Uterus (tissue), 4 donors: ENCODE measurements around the gene PTPRN2. TPM values are rescaled to one million over a fixed set of nuclear protein-coding genes. Genes with fewer than 3 reads are reported as not detected.

Experiments used
- DNase-seq, 2 donors: peaks; one replicate each; pipeline ENCODE4 v3.0.0-alpha.2; 2019 to 2020
- H3K27ac ChIP-seq, 2 donors: fragments of 200-600 bp; sonication (generic); 1 replicate in 1 of 2; 2 replicates in 1 of 2; pipeline ENCODE4 v1.5.1; 2016 to 2018
- H3K27me3 ChIP-seq, 2 donors: fragments of 200-600 bp; sonication (generic); one replicate each; pipeline ENCODE4 v1.5.1; 2018 to 2019; ENCODE audit warnings: control low read depth in 1 of 2
- H3K36me3 ChIP-seq, 2 donors: fragments of 200-600 bp; sonication (generic); one replicate each; pipeline ENCODE4 v1.5.1; 2019; ENCODE audit warnings: control low read depth in 1 of 2
- H3K4me1 ChIP-seq, 2 donors: fragments of 200-600 bp; sonication (generic); one replicate each; pipeline ENCODE4 v1.5.1; 2018 to 2019; ENCODE audit warnings: control low read depth in 1 of 2
- H3K4me3 ChIP-seq, 2 donors: fragments of 200-600 bp; sonication (generic); 1 replicate in 1 of 2; 2 replicates in 1 of 2; pipeline ENCODE4 v1.5.1; 2018 to 2019; ENCODE audit warnings: mild to moderate bottlenecking in 1 of 2
- H3K9me3 ChIP-seq, 2 donors: fragments of 200-600 bp; sonication (generic); one replicate each; pipeline ENCODE4 v1.5.1; 2019; ENCODE audit warnings: control low read depth in 1 of 2
- CTCF ChIP-seq, 4 experiments: fragments of 200-600 bp in 2 of 4; fragments of 450-650 bp in 2 of 4; sonication (generic) in 2 of 4; IDR thresholded peaks; one replicate each; pipeline ENCODE4 v1.5.1; 2016 to 2019; ENCODE audit warnings: antibody characterized with exemption in 4 of 4, mild to moderate bottlenecking in 2 of 4, moderate library complexity in 1 of 4
- POLR2A ChIP-seq, 2 donors: fragments of 450-650 bp; IDR thresholded peaks; one replicate each; pipeline ENCODE4 v1.6.1; 2016; ENCODE audit warnings: antibody characterized with exemption in 2 of 2, mild to moderate bottlenecking in 1 of 2, moderate library complexity in 1 of 2
- intact Hi-C: fragments of 100-400 bp; cut with DNase I; formaldehyde crosslinking; loops from one replicate; pipeline ENCODE4 v1.15.1; 2023; ENCODE audit warnings: low total_unique reads
- total RNA-seq, 4 donors: library from RNA; depleted of rRNA in 3 of 4; stranded (reverse); fragments of >200 nt in 3 of 4; gene quantifications; one replicate each; pipeline versions ENCODE4 v1.1.0 to v1.2.4, GENCODE V29; 2014 to 2023
- donor health status: DM: yes; HTN: yes; CAD: no.

Gene PTPRN2
- total RNA-seq, 4 donors from 2014 or later = 1.2 to 5.2 (median 2.3) TPM

GRCh38 chr7:157654350-157654749, 933.3 kb downstream of the PTPRN2 start:
- no peak overlapping the region for H3K27ac ChIP-seq
- DNase-seq = no peak
- no peaks in the 10 kb centered on the region for H3K9me3 ChIP-seq
- intact Hi-C loops = no loop called here
- H3K4me1 ChIP-seq = no peaks in the 10 kb centered on the region
- H3K4me3 ChIP-seq = no peak overlapping the region
- H3K27me3 ChIP-seq = no peaks in the 10 kb centered on the region
- no peaks in the 10 kb centered on the region for H3K36me3 ChIP-seq
- TF ChIP-seq CTCF (IDR thresholded peaks at IDR 0.05) (no peak), POLR2A (IDR thresholded peaks at IDR 0.05) (no peak)

GRCh38 chr7:157653827-157654207, 933.8 kb downstream of the PTPRN2 start:
- intact Hi-C loops = no loop called here
- Histone ChIP-seq H3K27me3 (no peaks in the 10 kb centered on the region), H3K4me3 (no peak overlapping the region), H3K27ac (no peak overlapping the region), H3K4me1 (no peaks in the 10 kb centered on the region), H3K9me3 (no peaks in the 10 kb centered on the region), H3K36me3 (no peaks in the 10 kb centered on the region)
- TF ChIP-seq POLR2A (IDR thresholded peaks at IDR 0.05) = no peak
- TF ChIP-seq CTCF (IDR thresholded peaks at IDR 0.05) = no peak
- no peak for DNase-seq

- H3K4me3 ChIP-seq = no peak overlapping the region
- no peaks in the 10 kb centered on the region for H3K36me3 ChIP-seq
- no peaks in the 10 kb centered on the region for H3K9me3 ChIP-seq
- no peak for DNase-seq
- intact Hi-C loops = no loop called here
- H3K27ac ChIP-seq = no peak overlapping the region
- H3K4me1 ChIP-seq = no peaks in the 10 kb centered on the region
- TF ChIP-seq POLR2A (IDR thresholded peaks at IDR 0.05) = no peak
- TF ChIP-seq CTCF (IDR thresholded peaks at IDR 0.05) = no peak
- no peaks in the 10 kb centered on the region for H3K27me3 ChIP-seq
Measured at GRCh38 chr7:157652954-157653826, 934.4 kb downstream of the PTPRN2 start.

- DNase-seq = no peak
- Histone ChIP-seq H3K9me3 (no peaks in the 10 kb centered on the region), H3K36me3 (no peaks in the 10 kb centered on the region), H3K27ac (no peak overlapping the region), H3K4me1 (no peaks in the 10 kb centered on the region), H3K27me3 (no peaks in the 10 kb centered on the region), H3K4me3 (no peak overlapping the region)
- TF ChIP-seq POLR2A (IDR thresholded peaks at IDR 0.05) = no peak
- no peak for TF ChIP-seq CTCF (IDR thresholded peaks at IDR 0.05)
- intact Hi-C loops = no loop called here
Measured at GRCh38 chr7:157652161-157652953, 935.3 kb downstream of the PTPRN2 start.
